GM10248 (cell line): ENCODE results near the gene CA6.
A peak's percentile ranks its signal among the peaks of the same experiment; 100 is the strongest.

Experiments used
- CTCF ChIA-PET: fragments of 300-600 bp; sonication (Branson Sonifier 250); formaldehyde crosslinking; extraction: SDS; loops from one replicate; lab custom pipeline; 2021; ENCODE audit warnings: antibody characterized with exemption; lab: Yijun Ruan, JAX
- POLR2A ChIA-PET: fragments of 350-650 bp; sonication (Branson Sonifier 250); formaldehyde crosslinking; extraction: SDS; loops from one replicate; lab custom pipeline; 2020; ENCODE audit warnings: antibody characterized with exemption; lab: Yijun Ruan, JAX
- DNase-seq: peaks from one replicate; pipeline ENCODE4 v3.0.0; 2012; ENCODE audit errors: extremely low spot score
- TF ChIP-seq, protein P1 (sequence below): IDR thresholded peaks from 2 replicates; pipeline ENCODE4 v1.5.1; 2012; ENCODE audit warnings: mild to moderate bottlenecking, low read depth; ENCODE audit errors: extremely low read depth, missing control alignments, control extremely low read depth

CA6 gene

GRCh38 chr1:8950309-8950708 lies 4.6 kb downstream of the CA6 start:
- no peak for DNase-seq
- CTCF ChIA-PET = interaction anchor here (1.5 to 1.7 kb wide), 2 partner anchors 10 to 13 kb away, joined by 4 to 5 read pairs; no protein-coding TSS in a partner anchor
- POLR2A ChIA-PET = no interaction called here

GRCh38 chr1:8951231-8951630 lies 5.6 kb downstream of the CA6 start:
- TF ChIP-seq, protein P1, sequence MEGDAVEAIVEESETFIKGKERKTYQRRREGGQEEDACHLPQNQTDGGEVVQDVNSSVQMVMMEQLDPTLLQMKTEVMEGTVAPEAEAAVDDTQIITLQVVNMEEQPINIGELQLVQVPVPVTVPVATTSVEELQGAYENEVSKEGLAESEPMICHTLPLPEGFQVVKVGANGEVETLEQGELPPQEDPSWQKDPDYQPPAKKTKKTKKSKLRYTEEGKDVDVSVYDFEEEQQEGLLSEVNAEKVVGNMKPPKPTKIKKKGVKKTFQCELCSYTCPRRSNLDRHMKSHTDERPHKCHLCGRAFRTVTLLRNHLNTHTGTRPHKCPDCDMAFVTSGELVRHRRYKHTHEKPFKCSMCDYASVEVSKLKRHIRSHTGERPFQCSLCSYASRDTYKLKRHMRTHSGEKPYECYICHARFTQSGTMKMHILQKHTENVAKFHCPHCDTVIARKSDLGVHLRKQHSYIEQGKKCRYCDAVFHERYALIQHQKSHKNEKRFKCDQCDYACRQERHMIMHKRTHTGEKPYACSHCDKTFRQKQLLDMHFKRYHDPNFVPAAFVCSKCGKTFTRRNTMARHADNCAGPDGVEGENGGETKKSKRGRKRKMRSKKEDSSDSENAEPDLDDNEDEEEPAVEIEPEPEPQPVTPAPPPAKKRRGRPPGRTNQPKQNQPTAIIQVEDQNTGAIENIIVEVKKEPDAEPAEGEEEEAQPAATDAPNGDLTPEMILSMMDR = no peak
- DNase-seq = no peak
- ChIA-PET CTCF (interaction anchor here (1.5 to 1.7 kb wide), 2 partner anchors 11 to 12 kb away, joined by 4 to 5 read pairs; no protein-coding TSS in a partner anchor), POLR2A (no interaction called here)

More at GRCh38 chr1:8950309-8950708, 4.6 kb downstream of the CA6 start:
- TF ChIP-seq, protein P1 = no peak

DNA sequence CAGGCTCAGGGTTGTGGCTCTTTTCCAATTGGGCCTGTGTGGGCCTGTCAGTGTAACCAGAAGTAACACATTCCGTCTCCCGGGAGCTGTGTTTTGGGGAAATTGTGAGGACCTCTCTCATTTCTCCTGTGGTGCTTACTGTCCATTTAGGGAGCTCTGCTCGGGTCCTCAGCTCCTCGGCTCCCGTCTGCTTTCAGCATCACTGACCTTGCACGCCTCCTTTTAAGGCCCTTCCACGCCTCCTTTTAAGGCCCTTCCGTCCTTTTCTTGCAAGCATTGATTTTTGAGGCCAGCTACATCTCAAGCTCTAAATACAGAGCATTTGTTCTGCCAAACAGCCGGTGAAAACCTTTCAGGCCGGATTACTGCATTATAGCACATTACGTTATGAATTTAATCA lies 9.7 kb downstream of the CA6 start:
- ChIA-PET CTCF (interaction anchor here (1.0 to 3.6 kb wide), 5 partner anchors 8 to 311 kb away, joined by 3 to 15 read pairs (median 3); no protein-coding TSS in a partner anchor), POLR2A (no interaction called here)
- TF ChIP-seq, protein P1 = no peak
- DNase-seq = no peak

DNA sequence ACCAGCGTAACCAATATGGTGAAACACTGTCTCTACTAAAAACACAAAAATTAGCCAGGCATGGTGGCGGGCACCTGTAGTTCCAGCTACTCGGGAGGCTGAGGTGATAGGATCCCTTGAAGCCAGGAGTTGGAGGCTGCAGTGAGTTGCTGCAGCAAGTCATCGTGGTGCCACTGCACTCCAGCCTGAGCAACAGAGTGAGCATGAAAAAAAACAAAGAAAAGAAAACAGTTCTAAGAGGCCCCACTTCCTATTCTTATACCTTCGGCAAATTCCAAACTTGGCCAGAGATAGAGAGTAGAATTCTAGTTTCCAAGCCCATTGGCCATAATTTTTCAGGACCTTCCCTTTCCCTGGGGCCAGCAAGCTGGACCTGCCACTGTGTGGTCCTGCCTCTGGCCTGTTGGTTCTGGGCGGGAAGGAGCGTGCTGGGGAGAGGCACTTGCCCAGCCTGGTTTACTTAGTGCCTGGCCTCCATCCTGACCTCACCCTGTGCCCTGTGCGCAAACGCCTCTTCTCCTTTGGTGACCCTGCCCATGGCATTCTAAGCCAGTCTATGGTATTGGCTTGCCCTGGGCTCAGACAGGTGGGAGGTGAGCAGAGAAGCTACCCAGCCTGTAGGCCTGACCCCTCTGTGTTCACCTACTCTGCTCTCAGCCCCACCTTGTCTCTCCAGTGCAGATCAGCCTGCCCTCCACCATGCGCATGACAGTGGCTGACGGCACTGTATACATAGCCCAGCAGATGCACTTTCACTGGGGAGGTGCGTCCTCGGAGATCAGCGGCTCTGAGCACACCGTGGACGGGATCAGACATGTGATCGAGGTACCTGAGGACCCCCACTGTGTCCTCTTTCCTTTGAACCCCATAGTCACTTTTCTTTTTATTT lies 11.0 kb downstream of the CA6 start:
- POLR2A ChIA-PET = no interaction called here
- DNase-seq = no peak
- CTCF ChIA-PET = interaction anchor here (1.0 kb wide), 1 partner anchor 9 kb away, joined by 3 read pairs; no protein-coding TSS in a partner anchor
- TF ChIP-seq, protein P1 = no peak

DNA sequence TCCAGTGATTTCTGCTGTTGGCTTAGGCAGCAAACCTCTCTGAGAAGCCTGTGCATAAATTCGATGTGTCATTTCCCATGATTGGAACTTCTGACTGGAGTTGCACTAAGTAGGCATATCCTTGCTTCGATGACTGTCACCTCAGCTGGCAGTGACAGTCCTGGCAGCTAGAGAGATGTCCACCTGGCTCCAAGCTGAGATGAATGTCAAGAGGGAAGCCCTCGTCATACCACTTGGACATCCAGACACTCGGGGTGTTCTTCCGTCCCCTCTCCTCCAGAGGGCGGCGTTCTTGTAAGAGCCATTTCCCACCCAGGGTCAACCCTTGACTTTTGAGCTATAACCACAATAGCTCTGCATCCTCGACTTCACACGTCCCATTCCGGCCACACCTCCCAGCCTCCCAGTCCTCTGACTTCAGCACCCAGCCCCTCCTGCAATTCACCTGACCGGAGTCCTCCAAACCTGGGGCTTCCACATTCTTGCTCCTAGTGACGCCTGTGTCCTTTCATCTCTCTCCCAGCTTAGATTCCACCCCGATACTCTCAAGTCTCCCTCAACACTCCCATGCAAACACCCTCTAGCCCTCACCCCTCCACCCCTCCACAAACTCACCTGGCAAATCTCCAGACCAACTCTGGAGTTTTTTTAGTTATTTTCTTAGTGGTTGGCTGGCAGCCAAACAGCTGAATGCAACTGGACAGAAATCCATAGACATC lies 17.3 kb downstream of the CA6 start:
- DNase-seq = peak; percentile 78
- CTCF ChIA-PET = interaction anchor here (0.6 to 5.3 kb wide), 23 partner anchors 8 to 139 kb away, joined by 3 to 35 read pairs (median 5); no protein-coding TSS in a partner anchor
- POLR2A ChIA-PET = no interaction called here
- TF ChIP-seq, protein P1 = peak; percentile 45

GRCh38 chr1:8963963-8964362 lies 18.3 kb downstream of the CA6 start:
- CTCF ChIA-PET = interaction anchor here (0.9 to 5.3 kb wide), 16 partner anchors 10 to 138 kb away, joined by 3 to 35 read pairs (median 7); no protein-coding TSS in a partner anchor
- POLR2A ChIA-PET = no interaction called here
- DNase-seq = no peak
- TF ChIP-seq, protein P1 = no peak
